ENCODE results near the gene ZNF547. TPM values are rescaled to one million over a fixed set of nuclear protein-coding genes. Genes with fewer than 3 reads are reported as not detected.

Gene ZNF547
- total and polyA plus RNA-seq, 12 donors = 1.1 to 10.9 (median 4.6) TPM

- peaks cover 0 to 59% of the 10 kb centered on the region in 2 donors for H3K36me3 ChIP-seq (replicated peaks in 1 of 2)
- no peak overlapping the region for H3K4me3 ChIP-seq
- no peaks in the 10 kb centered on the region for H3K27me3 ChIP-seq
- WGBS, 4 donors = 90 to 97% (median 92%) methylated on average over 8 of the region's 8 CpGs
- TF ChIP-seq CTCF (IDR thresholded peaks at IDR 0.05) (no peak), POLR2A (IDR thresholded peaks at IDR 0.05) (no peak)
- H3K9me3 ChIP-seq (replicated peaks in 1 of 3) = peaks cover 0 to 8% (median 0%) of the 10 kb centered on the region in 3 donors
- no peaks in the 10 kb centered on the region for H3K4me1 ChIP-seq (replicated peaks in 1 of 2)
- no peak for DNase-seq
- H3K27ac ChIP-seq = no peak overlapping the region
- intact Hi-C loops (cut with DNase I) = no loop called here
These were observed 35.4 kb upstream of the ZNF547 start for GRCh38 chr19:57327993-57328392.

- no peaks in the 10 kb centered on the region for H3K36me3 ChIP-seq (replicated peaks in 1 of 2)
- H3K4me1 ChIP-seq (replicated peaks in 1 of 2) = no peaks in the 10 kb centered on the region
- H3K4me3 ChIP-seq = no peak overlapping the region
- no peaks in the 10 kb centered on the region for H3K27me3 ChIP-seq
- 90 to 95% (median 94%) methylated on average over 4 of the region's 4 CpGs for WGBS, 4 donors
- H3K9me3 ChIP-seq (replicated peaks in 1 of 3) = no peaks in the 10 kb centered on the region
- intact Hi-C loops (cut with DNase I) = no loop called here
- no peak for TF ChIP-seq CTCF (IDR thresholded peaks at IDR 0.05)
- TF ChIP-seq POLR2A (IDR thresholded peaks at IDR 0.05) = no peak
- no peak for DNase-seq
- H3K27ac ChIP-seq = no peak overlapping the region
These were observed 29.2 kb upstream of the ZNF547 start for GRCh38 chr19:57334191-57334590.

GRCh38 chr19:57338877-57339276, 24.5 kb upstream of the ZNF547 start:
- intact Hi-C loops (cut with DNase I) = no loop called here
- TF ChIP-seq POLR2A (IDR thresholded peaks at IDR 0.05) (no peak), CTCF (IDR thresholded peaks at IDR 0.05) (no peak)
- Histone ChIP-seq H3K36me3 (replicated peaks in 1 of 2) (no peaks in the 10 kb centered on the region), H3K4me3 (no peak overlapping the region), H3K4me1 (replicated peaks in 1 of 2) (no peaks in the 10 kb centered on the region), H3K27me3 (no peaks in the 10 kb centered on the region), H3K9me3 (replicated peaks in 1 of 3) (no peaks in the 10 kb centered on the region), H3K27ac (no peak overlapping the region)
- 54 to 73% (median 63%) methylated on average over 3 of the region's 3 CpGs for WGBS, 4 donors
- no peak for DNase-seq

- Histone ChIP-seq H3K4me3 (no peak overlapping the region), H3K27ac (no peak overlapping the region), H3K36me3 (replicated peaks in 1 of 2) (no peaks in the 10 kb centered on the region), H3K9me3 (replicated peaks in 1 of 3) (no peaks in the 10 kb centered on the region), H3K27me3 (no peaks in the 10 kb centered on the region), H3K4me1 (replicated peaks in 1 of 2) (no peaks in the 10 kb centered on the region)
- 80 to 85% (median 82%) methylated on average over 6 of the region's 6 CpGs for WGBS, 4 donors
- TF ChIP-seq CTCF (IDR thresholded peaks at IDR 0.05) = no peak
- no peak for TF ChIP-seq POLR2A (IDR thresholded peaks at IDR 0.05)
- intact Hi-C loops (cut with DNase I) = no loop called here
- DNase-seq = no peak
These were observed 20.8 kb upstream of the ZNF547 start for GRCh38 chr19:57342582-57342981.
